DND-41 (cell line): ENCODE data around the gene MERTK.
"Not testable (repeated sequence)": the region's sequence is repeated elsewhere in the genome, so short reads cannot be mapped to it uniquely, and the experiment has no call there.

ENCODE experiments used
- CTCF ChIP-seq: IDR thresholded peaks from 2 replicates; pipeline ENCODE4 v1.5.1; 2012; ENCODE audit warnings: borderline replicate concordance, low read length, moderate library complexity, mild to moderate bottlenecking; ENCODE audit not compliant: poor library complexity, severe bottlenecking; ENCODE audit errors: extremely low read depth
- EZH2 ChIP-seq: IDR thresholded peaks from 3 replicates; pipeline ENCODE4 v1.6.1; 2012; ENCODE audit warnings: borderline replicate concordance, low read depth, mild to moderate bottlenecking, moderate library complexity, low read length, inconsistent platforms; ENCODE audit not compliant: severe bottlenecking

DNA sequence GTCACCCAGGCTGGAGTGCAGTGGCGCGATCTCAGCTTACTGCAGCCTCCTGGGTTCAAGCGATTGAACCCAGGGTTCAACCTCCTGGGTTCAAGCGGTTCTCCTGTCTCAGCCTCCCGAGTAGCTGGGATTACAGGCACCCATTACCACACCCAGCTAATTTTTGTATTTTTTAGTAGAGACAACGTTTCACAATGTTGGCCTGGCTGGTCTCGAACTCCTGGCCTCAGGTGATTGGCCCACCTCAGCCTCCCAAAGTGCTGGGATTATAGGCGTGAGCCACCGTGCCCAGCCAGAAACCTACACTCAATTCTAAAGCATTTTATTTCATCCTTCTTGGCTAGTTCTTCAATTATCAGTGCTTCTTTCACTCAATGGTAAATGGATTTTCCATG is 7.1 kb downstream of the MERTK start:
- TF ChIP-seq CTCF, EZH2: not testable (repeated sequence)
